IPS-18a (cell line): ENCODE data around the gene LSM7.

Experiments used
- H3K27ac ChIP-seq: one replicate; pipeline ENCODE4 v1.5.1; 2013; ENCODE audit warnings: low read length
- H3K27me3 ChIP-seq: one replicate; pipeline ENCODE4 v1.6.1; 2013; ENCODE audit warnings: mild to moderate bottlenecking, low read length; ENCODE audit not compliant: control insufficient read depth, insufficient read depth
- H3K36me3 ChIP-seq: one replicate; pipeline ENCODE4 v1.6.1; 2013; ENCODE audit warnings: low read depth, low read length; ENCODE audit not compliant: control insufficient read depth
- H3K4me1 ChIP-seq: one replicate; pipeline ENCODE4 v1.6.1; 2013; ENCODE audit warnings: low read depth, low read length; ENCODE audit not compliant: control insufficient read depth
- H3K4me3 ChIP-seq: one replicate; pipeline ENCODE4 v1.5.1; 2013; ENCODE audit warnings: low read length
- H3K9ac ChIP-seq: one replicate; pipeline ENCODE4 v1.6.1; 2013; ENCODE audit warnings: mild to moderate bottlenecking, low read length, moderate library complexity
- H3K9me3 ChIP-seq: one replicate; pipeline ENCODE4 v1.6.1; 2013; ENCODE audit warnings: low read depth, low read length; ENCODE audit not compliant: control insufficient read depth

The LSM7 gene

DNA sequence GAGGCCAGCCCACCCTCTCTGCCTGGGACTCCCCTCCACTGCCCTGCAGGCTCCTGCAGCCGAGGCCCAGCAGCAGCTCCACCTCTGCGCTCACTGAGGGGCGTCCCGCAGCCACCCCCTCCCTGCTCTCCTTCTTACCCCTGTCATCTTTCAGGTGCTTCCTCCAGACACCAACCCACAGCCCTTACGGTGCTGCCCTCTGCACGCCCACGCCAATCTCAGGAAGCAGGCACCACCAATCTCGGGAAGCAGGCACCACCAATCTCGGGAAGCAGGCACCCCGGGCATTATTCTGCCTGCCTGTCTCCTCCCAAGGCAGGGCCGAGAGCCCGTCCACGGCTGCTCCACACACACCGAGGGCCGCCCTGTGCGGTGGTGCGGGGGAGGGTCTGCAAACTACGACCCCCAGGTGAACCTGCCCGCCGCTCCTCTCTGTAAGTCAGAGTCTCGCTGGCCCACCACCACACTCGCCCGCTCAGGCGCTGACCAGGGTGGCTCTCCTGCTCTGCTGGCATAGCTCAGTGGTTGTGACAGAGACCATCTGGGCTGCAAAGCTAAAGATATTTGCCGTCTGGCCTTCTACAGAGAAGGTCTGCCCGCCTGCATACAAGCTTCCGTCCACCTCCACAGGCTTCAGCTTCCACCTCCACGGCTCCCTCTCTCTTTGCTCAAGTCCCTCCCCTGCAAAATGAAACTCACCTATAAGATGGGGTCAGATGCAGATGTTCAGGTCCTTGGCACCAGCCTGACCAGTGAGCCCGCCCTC, 2.9 kb downstream of the LSM7 start:
- no peak overlapping the region for H3K4me3 ChIP-seq
- no peaks in the 10 kb centered on the region for H3K9me3 ChIP-seq
- H3K36me3 ChIP-seq = peaks cover 5% of the 10 kb centered on the region
- peaks cover 10% of the 10 kb centered on the region for H3K4me1 ChIP-seq
- H3K27ac ChIP-seq = no peak overlapping the region
- no peaks in the 10 kb centered on the region for H3K27me3 ChIP-seq
- no peak overlapping the region for H3K9ac ChIP-seq

DNA sequence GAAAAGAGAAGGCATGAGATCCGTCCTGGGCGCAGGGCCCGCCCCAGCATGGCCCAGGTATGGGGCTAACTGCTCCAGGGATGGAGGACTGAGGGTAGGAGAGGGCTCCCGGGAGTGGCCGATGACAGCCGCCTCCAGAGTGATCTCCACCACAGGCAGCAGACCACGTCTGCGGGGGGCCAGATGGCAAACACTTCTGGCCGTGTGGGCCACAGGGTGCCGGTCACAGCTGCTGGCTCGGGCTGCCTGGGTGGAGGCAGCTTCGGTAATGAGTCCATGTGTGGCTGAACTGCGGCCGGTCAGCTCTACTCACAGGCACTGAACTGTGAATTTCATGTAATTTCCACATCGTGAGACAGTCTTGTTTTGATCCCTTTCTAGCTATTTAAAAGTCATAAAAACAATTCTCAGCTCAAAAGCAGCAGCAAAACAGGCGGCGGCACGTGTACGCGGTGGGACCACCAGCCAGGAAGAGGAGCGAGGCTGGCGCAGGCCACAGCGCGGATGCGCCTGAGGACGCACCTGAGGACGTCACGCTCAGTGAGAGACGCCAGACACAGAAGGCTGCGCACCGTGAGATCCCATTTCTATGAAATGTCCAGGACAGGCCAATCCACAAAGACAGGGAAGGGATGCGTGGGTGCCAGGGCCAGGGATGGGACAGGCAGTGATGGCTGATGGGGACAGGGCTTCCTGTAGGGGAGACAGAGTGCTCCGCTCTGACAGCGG, 4.0 kb downstream of the LSM7 start:
- Histone ChIP-seq H3K27me3 (no peaks in the 10 kb centered on the region), H3K36me3 (peaks cover 5% of the 10 kb centered on the region), H3K4me3 (no peak overlapping the region), H3K9me3 (no peaks in the 10 kb centered on the region), H3K9ac (no peak overlapping the region), H3K4me1 (peaks cover 3% of the 10 kb centered on the region), H3K27ac (no peak overlapping the region)

DNA sequence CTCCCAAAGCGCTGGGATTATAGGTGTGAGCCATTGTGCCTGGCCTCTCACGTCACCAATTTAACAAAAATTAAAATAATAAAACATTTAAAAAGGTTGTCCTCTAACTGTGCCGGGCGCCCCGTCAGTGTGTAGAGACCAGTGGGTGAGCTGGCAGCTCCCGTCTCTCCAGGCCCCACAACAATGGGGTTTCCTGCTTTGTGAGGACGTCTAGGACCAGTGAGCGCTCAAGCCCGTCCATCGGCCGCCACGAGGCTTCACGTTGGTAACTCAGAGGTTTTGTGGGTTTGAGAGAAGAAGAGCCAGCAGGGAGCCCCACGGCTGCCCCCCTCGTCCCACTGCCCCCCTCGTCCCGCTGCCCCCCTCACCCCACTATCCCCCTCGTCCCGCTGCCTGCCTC, 4.7 kb downstream of the LSM7 start:
- Histone ChIP-seq H3K9me3 (no peaks in the 10 kb centered on the region), H3K27ac (no peak overlapping the region), H3K27me3 (no peaks in the 10 kb centered on the region), H3K36me3 (peaks cover 5% of the 10 kb centered on the region), H3K4me1 (no peaks in the 10 kb centered on the region), H3K9ac (no peak overlapping the region), H3K4me3 (no peak overlapping the region)

DNA sequence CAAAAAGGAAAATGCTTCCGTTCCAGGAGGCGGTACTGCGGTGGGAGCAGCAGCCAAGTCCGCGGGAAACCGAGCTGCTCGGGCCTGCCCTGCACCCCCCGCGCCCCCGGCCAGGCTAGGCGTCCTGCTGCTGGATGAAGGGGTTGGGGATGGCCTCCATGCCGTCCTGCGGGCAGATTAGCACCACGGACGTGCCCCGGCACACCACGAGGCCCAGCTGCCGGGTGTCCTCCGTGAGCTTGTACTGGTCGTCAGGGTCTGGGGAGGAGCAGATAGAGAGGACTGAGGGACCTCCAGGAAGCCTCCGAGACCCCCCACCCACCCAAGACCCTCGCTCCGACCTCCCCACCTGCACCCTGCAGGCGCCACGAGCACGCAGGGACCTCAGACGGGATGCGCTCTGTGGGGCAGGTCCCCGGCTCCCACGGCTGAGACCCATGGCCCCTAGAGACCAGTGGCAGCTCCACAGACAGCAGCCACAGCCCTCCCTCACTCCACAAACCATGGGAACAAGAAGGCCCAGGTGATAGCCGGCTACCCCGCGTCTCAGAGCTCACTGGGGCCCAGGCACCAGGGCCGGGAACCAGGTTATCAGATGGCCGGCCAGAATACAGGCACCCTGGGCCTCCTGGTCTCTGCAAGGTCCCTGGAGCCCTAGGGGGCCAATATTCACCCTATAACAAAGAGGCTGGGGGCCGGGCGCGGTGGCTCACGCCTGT, 6.7 kb downstream of the LSM7 start:
- H3K36me3 ChIP-seq = peaks cover 5% of the 10 kb centered on the region
- no peak overlapping the region for H3K9ac ChIP-seq
- H3K4me1 ChIP-seq = no peaks in the 10 kb centered on the region
- no peaks in the 10 kb centered on the region for H3K9me3 ChIP-seq
- no peak overlapping the region for H3K4me3 ChIP-seq
- no peak overlapping the region for H3K27ac ChIP-seq
- no peaks in the 10 kb centered on the region for H3K27me3 ChIP-seq

DNA sequence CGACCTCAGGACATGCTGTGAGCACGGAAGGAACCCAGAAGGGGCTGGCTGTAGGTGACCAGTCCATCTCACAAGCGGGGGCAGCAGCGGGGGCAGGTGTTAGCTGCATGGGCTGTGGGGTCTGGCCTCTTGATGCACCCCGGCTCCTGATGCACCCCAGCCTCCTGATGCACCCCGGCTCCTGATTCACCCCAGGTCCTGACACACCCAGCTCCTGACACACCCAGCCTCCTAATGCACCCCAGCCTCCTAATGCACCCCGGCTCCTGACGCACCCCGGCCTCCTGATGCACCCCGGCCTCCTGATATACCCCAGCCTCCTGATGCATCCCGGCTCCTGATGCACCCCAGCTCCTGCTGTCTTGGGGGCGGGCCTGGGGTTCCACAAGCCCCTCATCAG, 7.4 kb downstream of the LSM7 start:
- H3K4me3 ChIP-seq = no peak overlapping the region
- no peaks in the 10 kb centered on the region for H3K9me3 ChIP-seq
- no peak overlapping the region for H3K9ac ChIP-seq
- H3K27me3 ChIP-seq = no peaks in the 10 kb centered on the region
- no peaks in the 10 kb centered on the region for H3K4me1 ChIP-seq
- H3K36me3 ChIP-seq = peaks cover 5% of the 10 kb centered on the region
- H3K27ac ChIP-seq = no peak overlapping the region

DNA sequence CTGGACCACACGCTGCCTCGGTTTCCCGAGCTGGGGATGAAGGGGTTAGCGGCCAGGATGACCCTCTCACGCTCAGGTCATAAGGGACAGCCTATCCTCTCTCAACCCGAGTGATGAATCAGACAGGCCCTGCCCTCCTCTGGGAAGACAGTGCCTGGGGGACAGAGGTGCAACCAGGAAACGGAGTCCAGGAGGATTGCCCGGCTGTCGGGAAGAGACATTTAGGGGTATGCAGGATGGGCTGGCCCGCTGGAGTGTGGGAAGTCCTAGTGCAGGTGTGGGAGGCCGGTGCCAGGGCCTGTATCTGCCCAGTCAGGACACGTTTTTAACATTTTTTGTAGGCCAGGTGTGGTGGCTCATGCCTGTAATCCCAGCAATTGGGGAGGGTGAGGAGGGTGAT, 8.3 kb downstream of the LSM7 start:
- peaks cover 5% of the 10 kb centered on the region for H3K36me3 ChIP-seq
- no peaks in the 10 kb centered on the region for H3K9me3 ChIP-seq
- no peak overlapping the region for H3K27ac ChIP-seq
- no peaks in the 10 kb centered on the region for H3K4me1 ChIP-seq
- no peak overlapping the region for H3K9ac ChIP-seq
- no peaks in the 10 kb centered on the region for H3K27me3 ChIP-seq
- no peak overlapping the region for H3K4me3 ChIP-seq

DNA sequence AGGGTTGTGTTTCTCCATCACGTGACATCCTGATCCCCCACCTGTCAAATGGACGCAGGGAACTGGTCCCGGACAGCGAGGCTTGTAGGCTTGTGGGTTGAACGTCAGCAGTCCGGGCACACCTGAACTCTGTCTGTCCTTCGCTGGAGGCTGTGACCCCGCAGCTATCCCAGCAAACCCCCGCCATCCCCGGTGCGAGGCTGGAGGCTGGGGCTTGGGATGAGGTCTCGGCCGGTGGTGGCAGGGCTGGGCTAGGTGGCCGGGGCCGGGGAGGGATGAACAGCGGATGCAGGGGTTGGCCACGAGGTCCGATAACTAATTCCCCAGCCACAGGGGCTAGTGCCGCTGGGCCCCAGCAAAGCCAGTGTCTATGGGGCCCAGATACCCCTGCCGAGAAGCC, 8.8 kb downstream of the LSM7 start:
- H3K9me3 ChIP-seq = no peaks in the 10 kb centered on the region
- H3K27me3 ChIP-seq = no peaks in the 10 kb centered on the region
- no peak overlapping the region for H3K27ac ChIP-seq
- no peaks in the 10 kb centered on the region for H3K4me1 ChIP-seq
- peaks cover 5% of the 10 kb centered on the region for H3K36me3 ChIP-seq
- H3K9ac ChIP-seq = no peak overlapping the region
- no peak overlapping the region for H3K4me3 ChIP-seq

DNA sequence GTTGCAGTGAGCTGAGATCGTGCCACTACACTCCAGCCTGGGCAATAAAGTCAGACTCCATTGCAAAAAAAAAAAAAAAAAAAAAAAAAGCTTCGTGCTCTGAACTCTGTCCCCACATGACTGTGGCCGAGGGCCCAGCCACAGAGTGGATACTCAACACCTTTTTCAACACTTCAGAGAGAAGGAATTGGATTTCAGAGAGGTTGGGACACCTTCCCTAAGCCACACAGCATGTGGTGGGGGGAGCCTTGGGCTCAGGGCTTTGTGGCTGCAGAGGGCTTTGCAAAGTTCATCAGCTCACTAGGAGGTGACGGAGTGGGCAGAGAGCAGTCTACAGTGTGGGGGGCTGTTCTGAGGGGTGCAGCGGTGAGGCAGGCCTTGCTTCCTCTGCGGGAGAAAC, 9.5 kb downstream of the LSM7 start:
- no peak overlapping the region for H3K27ac ChIP-seq
- peaks cover 5% of the 10 kb centered on the region for H3K36me3 ChIP-seq
- no peak overlapping the region for H3K4me3 ChIP-seq
- no peak overlapping the region for H3K9ac ChIP-seq
- H3K9me3 ChIP-seq = no peaks in the 10 kb centered on the region
- no peaks in the 10 kb centered on the region for H3K4me1 ChIP-seq
- no peaks in the 10 kb centered on the region for H3K27me3 ChIP-seq

DNA sequence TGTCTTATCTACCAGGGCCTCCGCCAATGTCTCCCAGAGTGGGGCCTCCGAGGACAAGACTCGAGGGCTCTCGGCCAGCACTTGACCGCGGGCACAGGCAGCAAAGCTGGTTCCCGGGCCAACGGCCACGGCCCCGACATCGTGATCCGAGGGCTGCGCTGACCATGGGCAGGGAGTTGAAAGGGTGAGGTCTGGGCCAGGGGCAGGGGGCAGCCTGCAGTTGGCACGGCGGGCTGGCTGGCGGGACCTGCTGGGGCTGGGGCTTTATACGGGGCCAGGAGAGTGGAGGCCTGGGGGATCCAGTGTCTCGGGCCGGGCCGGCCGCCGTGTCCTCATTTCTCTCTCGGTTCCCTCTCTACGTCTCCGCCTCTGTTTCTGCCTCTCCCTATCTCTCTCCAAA, 10.6 kb downstream of the LSM7 start:
- H3K27ac ChIP-seq = no peak overlapping the region
- H3K4me1 ChIP-seq = no peaks in the 10 kb centered on the region
- H3K9me3 ChIP-seq = no peaks in the 10 kb centered on the region
- no peaks in the 10 kb centered on the region for H3K36me3 ChIP-seq
- H3K27me3 ChIP-seq = no peaks in the 10 kb centered on the region
- no peak overlapping the region for H3K4me3 ChIP-seq
- no peak overlapping the region for H3K9ac ChIP-seq

DNA sequence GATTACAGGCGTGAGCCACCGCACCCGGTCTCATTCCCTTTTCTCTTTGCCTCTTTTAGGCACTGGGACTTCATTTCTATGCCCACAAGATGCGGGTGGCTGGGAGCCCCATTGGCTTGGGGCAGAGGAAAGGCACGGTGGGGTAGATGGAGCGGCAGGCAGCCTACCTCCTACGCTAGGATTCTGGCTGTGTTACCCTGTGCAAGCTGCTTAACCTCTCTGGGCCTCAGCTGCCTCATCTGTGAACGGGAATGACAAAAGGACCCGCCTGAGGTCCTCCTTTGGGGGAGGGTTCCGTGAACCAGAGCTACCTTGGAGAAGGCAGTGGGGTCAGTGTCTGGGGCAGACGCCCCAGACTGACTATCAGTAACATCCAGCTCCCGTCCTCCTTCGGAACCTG, 11.1 kb downstream of the LSM7 start:
- Histone ChIP-seq H3K27me3 (no peaks in the 10 kb centered on the region), H3K9ac (no peak overlapping the region), H3K36me3 (no peaks in the 10 kb centered on the region), H3K4me1 (no peaks in the 10 kb centered on the region), H3K4me3 (no peak overlapping the region), H3K9me3 (no peaks in the 10 kb centered on the region), H3K27ac (no peak overlapping the region)

DNA sequence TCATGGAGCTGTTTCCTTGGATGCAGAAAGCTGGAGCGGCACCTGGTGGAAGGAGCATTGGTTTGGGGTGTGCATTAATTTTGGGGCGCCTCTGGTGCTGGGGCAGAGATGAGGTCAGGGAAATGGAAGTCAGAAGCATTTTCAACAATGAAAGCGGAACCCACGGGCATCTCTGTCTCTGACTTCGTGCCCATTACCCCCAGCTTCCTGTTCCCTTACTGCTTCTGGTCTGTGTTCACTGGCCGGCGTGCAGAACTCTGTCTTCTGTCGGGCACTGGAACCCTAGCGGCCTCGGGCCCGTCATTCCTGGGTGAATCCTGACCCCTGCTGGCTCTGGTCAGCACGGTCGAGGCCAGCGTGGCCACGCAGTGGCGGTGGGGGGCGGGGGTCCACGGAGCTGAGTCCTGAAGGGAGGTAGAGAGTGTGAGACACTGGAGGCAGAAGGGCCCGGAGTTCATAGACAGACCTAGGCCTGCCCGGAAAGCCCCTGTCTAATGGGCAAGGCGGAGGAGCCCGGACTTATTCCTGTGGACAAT, 12.5 kb downstream of the LSM7 start:
- Histone ChIP-seq H3K9ac (no peak overlapping the region), H3K27ac (no peak overlapping the region), H3K36me3 (no peaks in the 10 kb centered on the region), H3K4me3 (no peak overlapping the region), H3K4me1 (no peaks in the 10 kb centered on the region), H3K27me3 (no peaks in the 10 kb centered on the region), H3K9me3 (no peaks in the 10 kb centered on the region)
